Colonic mucosa (tissue), 4 donors: ENCODE results near the gene CDH15. TPM values are rescaled to one million over a fixed set of nuclear protein-coding genes. Genes with fewer than 3 reads are reported as not detected.

Source experiments
- DNase-seq: peaks from one replicate; pipeline ENCODE4 v3.0.0-alpha.2; 2020
- H3K27ac ChIP-seq: fragments of 200-600 bp; one replicate; pipeline ENCODE4 v1.8.0; 2021
- H3K27me3 ChIP-seq: fragments of 200-600 bp; one replicate; pipeline ENCODE4 v1.8.0; 2021
- H3K36me3 ChIP-seq: fragments of 200-600 bp; one replicate; pipeline ENCODE4 v1.8.0; 2021
- H3K4me1 ChIP-seq: fragments of 200-600 bp; one replicate; pipeline ENCODE4 v1.8.0; 2021; ENCODE audit warnings: mild to moderate bottlenecking
- H3K4me3 ChIP-seq: fragments of 200-600 bp; one replicate; pipeline ENCODE4 v1.8.0; 2021
- H3K9ac ChIP-seq, 2 donors: one replicate each; pipeline ENCODE4 v1.7.0; 2013; ENCODE audit warnings: control low read depth in 2 of 2, low read depth in 2 of 2, low read length in 2 of 2
- H3K9me3 ChIP-seq: fragments of 200-600 bp; one replicate; pipeline ENCODE4 v1.8.0; 2021
- intact Hi-C: fragments of 100-400 bp; cut with DNase I; formaldehyde crosslinking; loops from one replicate; pipeline ENCODE4 v1.14.1; 2022
- total RNA-seq, 2 donors: library from RNA; stranded (reverse); fragmentation: NEBNext Ultra II Directional in 1 of 2; extraction: Animal tissue kit (Norgen Biotek cat#: 25700) in 1 of 2; gene quantifications; one replicate each; pipeline ENCODE4 v1.2.1, GENCODE V29; 2021
- TF ChIP-seq, protein P1 (sequence below): fragments of 200-600 bp; IDR thresholded peaks from one replicate; pipeline ENCODE4 v1.8.0; 2022; ENCODE audit warnings: antibody characterized with exemption, mild to moderate bottlenecking
- donor health status: healthy.
- donor health status: DM: no; HTN: no; CAD: no.
- donor health status: DM: no; HTN: no; CAD: no.

Gene CDH15
- total RNA-seq, 2 donors from 2014 or later = not detected

GRCh38 chr16:89195521-89196171 lies 24.1 kb downstream of the CDH15 start:
- TF ChIP-seq, protein P1, sequence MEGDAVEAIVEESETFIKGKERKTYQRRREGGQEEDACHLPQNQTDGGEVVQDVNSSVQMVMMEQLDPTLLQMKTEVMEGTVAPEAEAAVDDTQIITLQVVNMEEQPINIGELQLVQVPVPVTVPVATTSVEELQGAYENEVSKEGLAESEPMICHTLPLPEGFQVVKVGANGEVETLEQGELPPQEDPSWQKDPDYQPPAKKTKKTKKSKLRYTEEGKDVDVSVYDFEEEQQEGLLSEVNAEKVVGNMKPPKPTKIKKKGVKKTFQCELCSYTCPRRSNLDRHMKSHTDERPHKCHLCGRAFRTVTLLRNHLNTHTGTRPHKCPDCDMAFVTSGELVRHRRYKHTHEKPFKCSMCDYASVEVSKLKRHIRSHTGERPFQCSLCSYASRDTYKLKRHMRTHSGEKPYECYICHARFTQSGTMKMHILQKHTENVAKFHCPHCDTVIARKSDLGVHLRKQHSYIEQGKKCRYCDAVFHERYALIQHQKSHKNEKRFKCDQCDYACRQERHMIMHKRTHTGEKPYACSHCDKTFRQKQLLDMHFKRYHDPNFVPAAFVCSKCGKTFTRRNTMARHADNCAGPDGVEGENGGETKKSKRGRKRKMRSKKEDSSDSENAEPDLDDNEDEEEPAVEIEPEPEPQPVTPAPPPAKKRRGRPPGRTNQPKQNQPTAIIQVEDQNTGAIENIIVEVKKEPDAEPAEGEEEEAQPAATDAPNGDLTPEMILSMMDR = no peak
- intact Hi-C loops = no loop called here
- H3K9me3 ChIP-seq = no peaks in the 10 kb centered on the region
- no peaks in the 10 kb centered on the region for H3K4me1 ChIP-seq
- no peaks in the 10 kb centered on the region for H3K36me3 ChIP-seq
- H3K27ac ChIP-seq = no peak overlapping the region
- H3K4me3 ChIP-seq = no peak overlapping the region
- H3K27me3 ChIP-seq = peaks cover 34% of the 10 kb centered on the region
- no peak for DNase-seq
- no peak overlapping the region for H3K9ac ChIP-seq

DNA sequence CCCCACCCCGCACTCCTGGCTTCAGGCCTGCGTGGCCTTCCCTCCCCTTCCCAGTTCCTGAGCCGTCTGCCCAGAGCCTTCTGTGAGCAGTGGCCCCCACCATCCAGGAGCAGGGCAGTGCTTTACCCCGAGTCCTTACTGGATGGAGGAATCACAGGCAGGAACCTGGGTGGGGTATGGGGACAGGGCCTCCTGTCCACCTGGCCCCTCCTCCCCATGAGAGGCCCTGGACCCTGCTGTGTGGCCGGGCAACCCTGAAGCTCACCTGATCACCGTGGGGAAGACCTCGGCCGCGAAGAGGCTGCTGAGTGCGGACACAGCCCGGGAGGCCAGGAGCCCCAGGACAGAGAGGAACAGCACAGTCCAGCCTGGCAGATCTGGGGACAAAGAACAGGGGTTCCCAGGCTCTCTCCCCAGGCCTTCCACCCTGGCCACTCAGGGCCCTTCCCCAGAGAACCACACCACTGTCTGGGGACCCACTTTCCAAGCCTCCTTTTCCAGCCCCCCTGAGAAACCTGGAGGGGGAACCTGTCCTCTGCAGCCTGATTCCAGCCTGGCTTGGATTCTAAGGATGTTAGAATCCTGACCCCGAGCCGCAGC lies 25.6 kb downstream of the CDH15 start:
- intact Hi-C loops = no loop called here
- Histone ChIP-seq H3K27ac (no peak overlapping the region), H3K36me3 (no peaks in the 10 kb centered on the region), H3K4me3 (no peak overlapping the region), H3K27me3 (peaks cover 37% of the 10 kb centered on the region), H3K9ac (no peak overlapping the region), H3K9me3 (no peaks in the 10 kb centered on the region), H3K4me1 (no peaks in the 10 kb centered on the region)
- no peak for DNase-seq
- TF ChIP-seq, protein P1 = no peak

DNA sequence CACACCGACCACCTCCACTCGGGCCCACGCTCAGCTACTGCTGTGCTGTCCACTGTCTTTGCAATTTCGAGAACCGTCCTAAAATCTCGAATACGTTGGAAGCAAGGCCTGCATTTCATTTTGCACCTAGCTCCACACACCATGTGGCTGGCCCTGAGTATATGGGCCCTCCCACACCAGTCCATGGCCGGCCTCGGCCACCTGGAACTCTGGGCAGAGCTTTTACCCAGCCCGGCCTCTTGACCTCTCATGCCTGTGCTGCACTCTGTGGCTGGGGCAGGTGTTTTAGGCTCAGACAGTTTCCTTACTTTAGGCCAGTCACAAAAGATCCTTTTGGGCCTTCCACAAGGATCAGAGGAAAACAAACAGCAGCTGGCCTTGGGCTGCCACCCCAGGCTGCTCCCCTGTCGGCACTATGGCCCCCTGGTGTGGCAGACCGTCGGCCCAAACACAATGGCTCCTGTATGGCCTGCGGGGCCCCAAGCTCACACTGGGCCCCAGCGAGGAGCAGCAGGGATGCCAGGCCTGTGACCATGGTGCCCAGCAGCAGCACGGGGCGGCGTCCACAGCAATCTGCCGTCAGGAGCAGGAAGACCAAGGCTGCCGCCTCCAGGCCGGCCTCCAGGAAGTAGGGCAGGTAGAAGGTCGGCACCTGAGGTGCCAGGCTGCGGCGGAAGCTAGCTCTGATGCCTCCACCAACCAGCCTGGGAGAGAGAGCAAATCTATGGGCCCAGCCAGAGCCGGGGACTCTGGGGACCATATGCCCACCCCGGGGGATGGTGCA lies 26.3 kb downstream of the CDH15 start:
- H3K9ac ChIP-seq = no peak overlapping the region
- intact Hi-C loops = no loop called here
- no peaks in the 10 kb centered on the region for H3K36me3 ChIP-seq
- no peak overlapping the region for H3K27ac ChIP-seq
- H3K9me3 ChIP-seq = no peaks in the 10 kb centered on the region
- H3K4me3 ChIP-seq = no peak overlapping the region
- H3K4me1 ChIP-seq = no peaks in the 10 kb centered on the region
- no peak for DNase-seq
- peaks cover 43% of the 10 kb centered on the region for H3K27me3 ChIP-seq
- TF ChIP-seq, protein P1 = no peak

- no peak for DNase-seq
- peaks cover 45% of the 10 kb centered on the region for H3K27me3 ChIP-seq
- H3K36me3 ChIP-seq = no peaks in the 10 kb centered on the region
- no peak overlapping the region for H3K9ac ChIP-seq
- intact Hi-C loops = no loop called here
- no peak overlapping the region for H3K27ac ChIP-seq
- TF ChIP-seq, protein P1 = no peak
- H3K9me3 ChIP-seq = no peaks in the 10 kb centered on the region
- no peak overlapping the region for H3K4me3 ChIP-seq
- no peaks in the 10 kb centered on the region for H3K4me1 ChIP-seq
These were observed 27.1 kb downstream of the CDH15 start for GRCh38 chr16:89198417-89199240.
